Measurements from ENCODE around the gene SVOPL. TPM values are rescaled to one million over a fixed set of nuclear protein-coding genes. Genes with fewer than 3 reads are reported as not detected.

SVOPL gene
- polyA plus RNA-seq, 1 of the 3 experiments (the other 2 are of a cell fraction) = not detected

- Histone ChIP-seq H3K9me2 (no peaks in the 10 kb centered on the region), H3K4me1 (ENCODE audit: control insufficient read depth in 1 of 2, insufficient read depth in 2 of 2, low read depth in 1 of 2, low read length in 1 of 2) (no peaks in the 10 kb centered on the region), H3F3A (replicated peaks; ENCODE audit: insufficient read depth) (no peaks in the 10 kb centered on the region), H2AFZ (ENCODE audit: low read depth) (no peak overlapping the region), H3K36me3 (replicated peaks in 1 of 2; ENCODE audit: control insufficient read depth in 1 of 2, insufficient read depth in 2 of 2, low read length in 1 of 2) (no peaks in the 10 kb centered on the region), H4K20me1 (ENCODE audit: insufficient read depth) (no peaks in the 10 kb centered on the region), H3K27ac (ENCODE audit: low read depth in 2 of 2, low read length in 1 of 2) (no peak overlapping the region), H3K4me2 (no peak overlapping the region), H3K4me3 (ENCODE audit: low read depth in 2 of 2, low read length in 1 of 2) (no peak overlapping the region), H3K9ac (no peak overlapping the region), H3K79me2 (ENCODE audit: insufficient read depth) (no peaks in the 10 kb centered on the region), H3K27me3 (ENCODE audit: insufficient read depth) (no peaks in the 10 kb centered on the region), H3K9me3 (peaks cover 6% of the 10 kb centered on the region; the same call in 1 of the 2 replicates)
- CTCF ChIA-PET = interaction anchor here (1.1 kb wide), 1 partner anchor 17 kb away, joined by 3 read pairs; no protein-coding TSS in a partner anchor
- 26% methylated on average over 5 of the region's 5 CpGs for WGBS (ENCODE audit: low lambda C conversion rate)
- POLR2A ChIA-PET = no interaction called here
- no peak for DNase-seq
- TF ChIP-seq ELF1 (IDR thresholded peaks at IDR 0.05) = no peak
- no peak for TF ChIP-seq NRF1 (IDR thresholded peaks at IDR 0.05; ENCODE audit: low read depth, low read length)
- TF ChIP-seq POLR2AphosphoS5 (IDR thresholded peaks at IDR 0.05; ENCODE audit: low read depth, low read length) = no peak
- no peak for TF ChIP-seq FOXJ3 (CRISPR knock-in tag; IDR thresholded peaks at IDR 0.05)
- TF ChIP-seq EP300 (IDR thresholded peaks at IDR 0.05; ENCODE audit: borderline replicate concordance in 1 of 2, low read depth in 1 of 2, low read length in 1 of 2) = no peak
- TF ChIP-seq, protein P1, sequence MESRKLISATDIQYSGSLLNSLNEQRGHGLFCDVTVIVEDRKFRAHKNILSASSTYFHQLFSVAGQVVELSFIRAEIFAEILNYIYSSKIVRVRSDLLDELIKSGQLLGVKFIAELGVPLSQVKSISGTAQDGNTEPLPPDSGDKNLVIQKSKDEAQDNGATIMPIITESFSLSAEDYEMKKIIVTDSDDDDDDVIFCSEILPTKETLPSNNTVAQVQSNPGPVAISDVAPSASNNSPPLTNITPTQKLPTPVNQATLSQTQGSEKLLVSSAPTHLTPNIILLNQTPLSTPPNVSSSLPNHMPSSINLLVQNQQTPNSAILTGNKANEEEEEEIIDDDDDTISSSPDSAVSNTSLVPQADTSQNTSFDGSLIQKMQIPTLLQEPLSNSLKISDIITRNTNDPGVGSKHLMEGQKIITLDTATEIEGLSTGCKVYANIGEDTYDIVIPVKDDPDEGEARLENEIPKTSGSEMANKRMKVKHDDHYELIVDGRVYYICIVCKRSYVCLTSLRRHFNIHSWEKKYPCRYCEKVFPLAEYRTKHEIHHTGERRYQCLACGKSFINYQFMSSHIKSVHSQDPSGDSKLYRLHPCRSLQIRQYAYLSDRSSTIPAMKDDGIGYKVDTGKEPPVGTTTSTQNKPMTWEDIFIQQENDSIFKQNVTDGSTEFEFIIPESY (IDR thresholded peaks at IDR 0.05; ENCODE audit: borderline replicate concordance, low read depth) = no peak
- no peak for TF ChIP-seq CHD2 (IDR thresholded peaks at IDR 0.05; ENCODE audit: low read length, partially characterized antibody)
- TF ChIP-seq MAX (IDR thresholded peaks at IDR 0.05; ENCODE audit: low read depth) = no peak
- no peak for TF ChIP-seq GATA2 (CRISPR knock-in tag; IDR thresholded peaks at IDR 0.05)
- TF ChIP-seq, protein P2, sequence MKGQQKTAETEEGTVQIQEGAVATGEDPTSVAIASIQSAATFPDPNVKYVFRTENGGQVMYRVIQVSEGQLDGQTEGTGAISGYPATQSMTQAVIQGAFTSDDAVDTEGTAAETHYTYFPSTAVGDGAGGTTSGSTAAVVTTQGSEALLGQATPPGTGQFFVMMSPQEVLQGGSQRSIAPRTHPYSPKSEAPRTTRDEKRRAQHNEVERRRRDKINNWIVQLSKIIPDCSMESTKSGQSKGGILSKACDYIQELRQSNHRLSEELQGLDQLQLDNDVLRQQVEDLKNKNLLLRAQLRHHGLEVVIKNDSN (IDR thresholded peaks at IDR 0.05; ENCODE audit: borderline replicate concordance, low read depth) = no peak
- TF ChIP-seq, protein P3, sequence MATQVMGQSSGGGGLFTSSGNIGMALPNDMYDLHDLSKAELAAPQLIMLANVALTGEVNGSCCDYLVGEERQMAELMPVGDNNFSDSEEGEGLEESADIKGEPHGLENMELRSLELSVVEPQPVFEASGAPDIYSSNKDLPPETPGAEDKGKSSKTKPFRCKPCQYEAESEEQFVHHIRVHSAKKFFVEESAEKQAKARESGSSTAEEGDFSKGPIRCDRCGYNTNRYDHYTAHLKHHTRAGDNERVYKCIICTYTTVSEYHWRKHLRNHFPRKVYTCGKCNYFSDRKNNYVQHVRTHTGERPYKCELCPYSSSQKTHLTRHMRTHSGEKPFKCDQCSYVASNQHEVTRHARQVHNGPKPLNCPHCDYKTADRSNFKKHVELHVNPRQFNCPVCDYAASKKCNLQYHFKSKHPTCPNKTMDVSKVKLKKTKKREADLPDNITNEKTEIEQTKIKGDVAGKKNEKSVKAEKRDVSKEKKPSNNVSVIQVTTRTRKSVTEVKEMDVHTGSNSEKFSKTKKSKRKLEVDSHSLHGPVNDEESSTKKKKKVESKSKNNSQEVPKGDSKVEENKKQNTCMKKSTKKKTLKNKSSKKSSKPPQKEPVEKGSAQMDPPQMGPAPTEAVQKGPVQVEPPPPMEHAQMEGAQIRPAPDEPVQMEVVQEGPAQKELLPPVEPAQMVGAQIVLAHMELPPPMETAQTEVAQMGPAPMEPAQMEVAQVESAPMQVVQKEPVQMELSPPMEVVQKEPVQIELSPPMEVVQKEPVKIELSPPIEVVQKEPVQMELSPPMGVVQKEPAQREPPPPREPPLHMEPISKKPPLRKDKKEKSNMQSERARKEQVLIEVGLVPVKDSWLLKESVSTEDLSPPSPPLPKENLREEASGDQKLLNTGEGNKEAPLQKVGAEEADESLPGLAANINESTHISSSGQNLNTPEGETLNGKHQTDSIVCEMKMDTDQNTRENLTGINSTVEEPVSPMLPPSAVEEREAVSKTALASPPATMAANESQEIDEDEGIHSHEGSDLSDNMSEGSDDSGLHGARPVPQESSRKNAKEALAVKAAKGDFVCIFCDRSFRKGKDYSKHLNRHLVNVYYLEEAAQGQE (IDR thresholded peaks at IDR 0.05; ENCODE audit: low read depth, low read length) = no peak
- no peak for TF ChIP-seq MEF2A (IDR thresholded peaks at IDR 0.05; ENCODE audit: borderline replicate concordance, low read depth)
- no peak for TF ChIP-seq IRF3 (IDR thresholded peaks at IDR 0.05; ENCODE audit: low read depth, low read length)
- TF ChIP-seq SMC3 (IDR thresholded peaks at IDR 0.05; ENCODE audit: low read depth, low read length) = no peak
- no peak for TF ChIP-seq JUND (IDR thresholded peaks at IDR 0.05)
- no peak for TF ChIP-seq TAF1 (IDR thresholded peaks at IDR 0.05; ENCODE audit: borderline replicate concordance, low read depth, low read length)
- TF ChIP-seq TCF12 (IDR thresholded peaks at IDR 0.05) = no peak
Observed at GRCh38 chr7:138654616-138655015, 46.5 kb downstream of the SVOPL start.
